ENCODE results near the gene TSPO2. TPM values are rescaled to one million over a fixed set of nuclear protein-coding genes. Genes with fewer than 3 reads are reported as not detected.

Gene TSPO2
- total and polyA plus RNA-seq, 2 of the 13 experiments (the other 11 are each of a cell fraction or from before 2014, with no cell fraction given): 0.55 TPM; not detected in 1

DNA sequence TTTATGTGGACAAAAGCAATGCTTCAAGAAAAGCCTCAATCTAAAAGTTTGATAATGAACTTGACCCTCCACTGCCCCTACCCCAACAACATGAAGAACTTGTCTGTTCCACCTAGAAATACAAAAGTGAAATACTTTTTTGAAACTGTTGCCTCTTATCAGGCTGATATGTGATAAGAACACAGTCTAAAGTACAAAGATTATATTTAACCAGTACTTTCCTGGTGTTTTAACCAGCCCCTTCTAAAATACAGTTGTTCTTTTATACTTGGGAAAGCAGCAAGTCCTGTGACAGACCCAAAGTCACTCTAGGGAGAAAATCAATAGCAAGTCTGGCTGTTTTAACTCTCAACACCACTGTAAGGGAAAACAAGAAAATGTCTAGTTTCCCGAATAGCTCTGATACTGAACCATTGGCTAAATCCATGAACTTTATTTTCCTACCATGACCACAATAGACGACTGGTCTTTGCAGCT is 23.3 kb downstream of the TSPO2 start (continued):
- TF ChIP-seq, protein P1, sequence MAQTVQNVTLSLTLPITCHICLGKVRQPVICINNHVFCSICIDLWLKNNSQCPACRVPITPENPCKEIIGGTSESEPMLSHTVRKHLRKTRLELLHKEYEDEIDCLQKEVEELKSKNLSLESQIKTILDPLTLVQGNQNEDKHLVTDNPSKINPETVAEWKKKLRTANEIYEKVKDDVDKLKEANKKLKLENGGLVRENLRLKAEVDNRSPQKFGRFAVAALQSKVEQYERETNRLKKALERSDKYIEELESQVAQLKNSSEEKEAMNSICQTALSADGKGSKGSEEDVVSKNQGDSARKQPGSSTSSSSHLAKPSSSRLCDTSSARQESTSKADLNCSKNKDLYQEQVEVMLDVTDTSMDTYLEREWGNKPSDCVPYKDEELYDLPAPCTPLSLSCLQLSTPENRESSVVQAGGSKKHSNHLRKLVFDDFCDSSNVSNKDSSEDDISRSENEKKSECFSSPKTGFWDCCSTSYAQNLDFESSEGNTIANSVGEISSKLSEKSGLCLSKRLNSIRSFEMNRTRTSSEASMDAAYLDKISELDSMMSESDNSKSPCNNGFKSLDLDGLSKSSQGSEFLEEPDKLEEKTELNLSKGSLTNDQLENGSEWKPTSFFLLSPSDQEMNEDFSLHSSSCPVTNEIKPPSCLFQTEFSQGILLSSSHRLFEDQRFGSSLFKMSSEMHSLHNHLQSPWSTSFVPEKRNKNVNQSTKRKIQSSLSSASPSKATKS (CRISPR knock-in tag; IDR thresholded peaks at IDR 0.05): no peak
- TF ChIP-seq, protein P2, sequence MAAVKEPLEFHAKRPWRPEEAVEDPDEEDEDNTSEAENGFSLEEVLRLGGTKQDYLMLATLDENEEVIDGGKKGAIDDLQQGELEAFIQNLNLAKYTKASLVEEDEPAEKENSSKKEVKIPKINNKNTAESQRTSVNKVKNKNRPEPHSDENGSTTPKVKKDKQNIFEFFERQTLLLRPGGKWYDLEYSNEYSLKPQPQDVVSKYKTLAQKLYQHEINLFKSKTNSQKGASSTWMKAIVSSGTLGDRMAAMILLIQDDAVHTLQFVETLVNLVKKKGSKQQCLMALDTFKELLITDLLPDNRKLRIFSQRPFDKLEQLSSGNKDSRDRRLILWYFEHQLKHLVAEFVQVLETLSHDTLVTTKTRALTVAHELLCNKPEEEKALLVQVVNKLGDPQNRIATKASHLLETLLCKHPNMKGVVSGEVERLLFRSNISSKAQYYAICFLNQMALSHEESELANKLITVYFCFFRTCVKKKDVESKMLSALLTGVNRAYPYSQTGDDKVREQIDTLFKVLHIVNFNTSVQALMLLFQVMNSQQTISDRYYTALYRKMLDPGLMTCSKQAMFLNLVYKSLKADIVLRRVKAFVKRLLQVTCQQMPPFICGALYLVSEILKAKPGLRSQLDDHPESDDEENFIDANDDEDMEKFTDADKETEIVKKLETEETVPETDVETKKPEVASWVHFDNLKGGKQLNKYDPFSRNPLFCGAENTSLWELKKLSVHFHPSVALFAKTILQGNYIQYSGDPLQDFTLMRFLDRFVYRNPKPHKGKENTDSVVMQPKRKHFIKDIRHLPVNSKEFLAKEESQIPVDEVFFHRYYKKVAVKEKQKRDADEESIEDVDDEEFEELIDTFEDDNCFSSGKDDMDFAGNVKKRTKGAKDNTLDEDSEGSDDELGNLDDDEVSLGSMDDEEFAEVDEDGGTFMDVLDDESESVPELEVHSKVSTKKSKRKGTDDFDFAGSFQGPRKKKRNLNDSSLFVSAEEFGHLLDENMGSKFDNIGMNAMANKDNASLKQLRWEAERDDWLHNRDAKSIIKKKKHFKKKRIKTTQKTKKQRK (IDR thresholded peaks at IDR 0.05; ENCODE audit: low read length): no peak
- TF ChIP-seq AGO2 (optimal IDR thresholded peaks at IDR 0.05; ENCODE audit: low read depth, low read length) (no peak), ZNF549 (CRISPR knock-in tag; IDR thresholded peaks at IDR 0.05) (no peak), NCOA1 (CRISPR knock-in tag; IDR thresholded peaks at IDR 0.05) (0 out of 2 replicates have a peak, but pooled peaks have one; percentile 32), ZNF224 (CRISPR knock-in tag; IDR thresholded peaks at IDR 0.05) (no peak), ZNF17 (CRISPR knock-in tag; IDR thresholded peaks at IDR 0.05) (no peak), TGIF2 (CRISPR knock-in tag; IDR thresholded peaks at IDR 0.05) (peak; percentile 41; the same call in 1 of the 2 replicates)
- TF ChIP-seq, protein P3, sequence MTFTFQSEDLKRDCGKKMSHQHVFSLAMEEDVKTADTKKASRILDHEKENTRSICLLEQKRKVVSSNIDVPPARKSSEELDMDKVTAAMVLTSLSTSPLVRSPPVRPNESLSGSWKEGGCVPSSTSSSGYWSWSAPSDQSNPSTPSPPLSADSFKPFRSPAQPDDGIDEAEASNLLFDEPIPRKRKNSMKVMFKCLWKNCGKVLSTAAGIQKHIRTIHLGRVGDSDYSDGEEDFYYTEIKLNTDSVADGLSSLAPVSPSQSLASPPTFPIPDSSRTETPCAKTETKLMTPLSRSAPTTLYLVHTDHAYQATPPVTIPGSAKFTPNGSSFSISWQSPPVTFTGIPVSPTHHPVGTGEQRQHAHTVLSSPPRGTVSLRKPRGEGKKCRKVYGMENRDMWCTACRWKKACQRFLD (CRISPR knock-in tag; IDR thresholded peaks at IDR 0.05; ENCODE audit: borderline replicate concordance): no peak
- TF ChIP-seq, protein P4, sequence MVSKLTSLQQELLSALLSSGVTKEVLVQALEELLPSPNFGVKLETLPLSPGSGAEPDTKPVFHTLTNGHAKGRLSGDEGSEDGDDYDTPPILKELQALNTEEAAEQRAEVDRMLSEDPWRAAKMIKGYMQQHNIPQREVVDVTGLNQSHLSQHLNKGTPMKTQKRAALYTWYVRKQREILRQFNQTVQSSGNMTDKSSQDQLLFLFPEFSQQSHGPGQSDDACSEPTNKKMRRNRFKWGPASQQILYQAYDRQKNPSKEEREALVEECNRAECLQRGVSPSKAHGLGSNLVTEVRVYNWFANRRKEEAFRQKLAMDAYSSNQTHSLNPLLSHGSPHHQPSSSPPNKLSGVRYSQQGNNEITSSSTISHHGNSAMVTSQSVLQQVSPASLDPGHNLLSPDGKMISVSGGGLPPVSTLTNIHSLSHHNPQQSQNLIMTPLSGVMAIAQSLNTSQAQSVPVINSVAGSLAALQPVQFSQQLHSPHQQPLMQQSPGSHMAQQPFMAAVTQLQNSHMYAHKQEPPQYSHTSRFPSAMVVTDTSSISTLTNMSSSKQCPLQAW (CRISPR knock-in tag; IDR thresholded peaks at IDR 0.05): no peak
- TF ChIP-seq, protein P5, sequence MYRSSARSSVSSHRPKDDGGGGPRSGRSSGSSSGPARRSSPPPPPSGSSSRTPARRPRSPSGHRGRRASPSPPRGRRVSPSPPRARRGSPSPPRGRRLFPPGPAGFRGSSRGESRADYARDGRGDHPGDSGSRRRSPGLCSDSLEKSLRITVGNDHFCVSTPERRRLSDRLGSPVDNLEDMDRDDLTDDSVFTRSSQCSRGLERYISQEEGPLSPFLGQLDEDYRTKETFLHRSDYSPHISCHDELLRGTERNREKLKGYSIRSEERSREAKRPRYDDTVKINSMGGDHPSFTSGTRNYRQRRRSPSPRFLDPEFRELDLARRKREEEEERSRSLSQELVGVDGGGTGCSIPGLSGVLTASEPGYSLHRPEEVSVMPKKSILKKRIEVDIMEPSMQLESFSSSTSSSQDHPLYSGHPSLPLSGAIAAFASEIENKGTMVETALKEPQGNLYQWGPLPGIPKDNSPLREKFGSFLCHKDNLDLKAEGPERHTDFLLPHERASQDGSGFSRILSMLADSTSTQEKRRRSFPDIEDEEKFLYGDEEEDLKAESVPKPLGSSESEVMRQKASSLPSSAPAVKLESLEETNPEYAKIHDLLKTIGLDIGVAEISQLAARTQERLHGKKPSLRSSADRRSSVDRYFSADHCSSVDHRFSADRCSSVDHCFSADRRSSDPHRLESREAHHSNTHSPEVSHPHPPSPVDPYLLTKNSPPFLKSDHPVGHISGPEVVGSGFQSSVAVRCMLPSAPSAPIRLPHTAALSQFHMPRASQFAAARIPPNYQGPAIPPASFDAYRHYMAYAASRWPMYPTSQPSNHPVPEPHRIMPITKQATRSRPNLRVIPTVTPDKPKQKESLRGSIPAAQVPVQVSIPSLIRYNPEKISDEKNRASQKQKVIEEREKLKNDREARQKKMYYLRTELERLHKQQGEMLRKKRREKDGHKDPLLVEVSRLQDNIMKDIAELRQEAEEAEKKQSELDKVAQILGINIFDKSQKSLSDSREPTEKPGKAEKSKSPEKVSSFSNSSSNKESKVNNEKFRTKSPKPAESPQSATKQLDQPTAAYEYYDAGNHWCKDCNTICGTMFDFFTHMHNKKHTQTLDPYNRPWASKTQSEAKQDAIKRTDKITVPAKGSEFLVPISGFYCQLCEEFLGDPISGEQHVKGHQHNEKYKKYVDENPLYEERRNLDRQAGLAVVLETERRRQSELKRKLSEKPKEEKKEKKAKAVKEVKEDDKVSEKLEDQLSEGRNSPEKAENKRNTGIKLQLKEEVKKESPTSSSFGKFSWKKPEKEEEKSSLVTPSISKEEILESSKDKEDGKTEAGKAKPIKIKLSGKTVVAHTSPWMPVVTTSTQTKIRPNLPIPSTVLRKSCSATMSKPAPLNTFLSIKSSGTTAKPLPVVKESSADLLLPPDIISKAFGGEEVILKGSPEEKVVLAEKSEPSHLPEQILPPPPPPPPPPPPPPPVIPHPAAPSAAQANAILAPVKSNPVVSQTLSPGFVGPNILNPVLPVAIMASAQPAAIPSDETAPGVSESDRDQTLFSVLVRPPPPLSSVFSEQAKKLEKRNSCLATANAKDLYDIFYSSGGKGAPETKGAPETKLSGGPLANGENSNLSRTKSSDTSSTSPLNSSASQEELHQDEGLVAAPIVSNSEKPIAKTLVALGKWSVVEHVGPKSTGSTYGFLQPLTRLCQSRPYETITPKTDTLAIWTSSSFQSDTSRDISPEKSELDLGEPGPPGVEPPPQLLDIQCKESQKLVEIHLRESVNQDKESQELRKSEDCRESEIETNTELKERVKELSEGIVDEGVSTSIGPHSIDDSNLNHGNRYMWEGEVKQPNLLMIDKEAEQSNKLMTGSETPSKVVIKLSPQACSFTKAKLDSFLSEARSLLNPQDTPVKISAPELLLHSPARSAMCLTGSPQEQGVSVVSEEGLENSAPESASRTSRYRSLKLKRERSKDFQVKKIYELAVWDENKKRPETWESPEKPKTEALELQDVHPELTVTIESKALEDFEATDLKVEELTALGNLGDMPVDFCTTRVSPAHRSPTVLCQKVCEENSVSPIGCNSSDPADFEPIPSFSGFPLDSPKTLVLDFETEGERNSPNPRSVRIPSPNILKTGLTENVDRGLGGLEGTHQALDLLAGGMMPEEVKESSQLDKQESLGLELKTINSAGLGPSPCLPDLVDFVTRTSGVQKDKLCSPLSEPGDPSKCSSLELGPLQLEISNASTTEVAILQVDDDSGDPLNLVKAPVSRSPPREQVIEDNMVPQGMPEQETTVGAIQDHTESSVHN (CRISPR knock-in tag; IDR thresholded peaks at IDR 0.05): no peak

All from HepG2 (cell line).